NOMO-1 treated with dmso at 0.1 percent for 144 hours (cell line): ENCODE results near the gene BAIAP2.

Experiments
- DNase-seq: peaks from one replicate; lab custom pipeline; 2025; ENCODE audit not compliant: unreplicated experiment; lab: John Stamatoyannopoulos, UW

The BAIAP2 gene

DNA sequence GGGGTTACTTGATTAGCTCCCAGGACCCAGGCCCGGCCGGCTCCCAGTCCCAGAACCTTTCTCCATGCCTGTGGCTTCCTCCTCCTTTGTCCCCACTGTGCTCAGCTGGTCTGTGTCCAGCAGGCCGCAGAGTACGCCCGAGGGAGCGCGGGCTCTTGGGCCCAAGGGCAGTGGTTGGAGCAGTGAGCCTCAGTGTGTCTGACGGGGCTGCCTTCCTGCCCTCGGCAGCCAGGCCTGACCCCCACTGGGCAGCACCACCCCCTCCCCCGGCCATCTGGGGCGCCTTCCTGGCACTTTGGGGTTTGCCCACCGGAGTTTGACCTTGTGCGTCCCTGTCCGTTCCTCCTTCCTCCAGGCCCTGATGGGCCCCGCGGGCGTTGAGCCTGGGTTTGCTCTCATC, 67.9 kb downstream of the BAIAP2 start:
- DNase-seq, result no peak

DNA sequence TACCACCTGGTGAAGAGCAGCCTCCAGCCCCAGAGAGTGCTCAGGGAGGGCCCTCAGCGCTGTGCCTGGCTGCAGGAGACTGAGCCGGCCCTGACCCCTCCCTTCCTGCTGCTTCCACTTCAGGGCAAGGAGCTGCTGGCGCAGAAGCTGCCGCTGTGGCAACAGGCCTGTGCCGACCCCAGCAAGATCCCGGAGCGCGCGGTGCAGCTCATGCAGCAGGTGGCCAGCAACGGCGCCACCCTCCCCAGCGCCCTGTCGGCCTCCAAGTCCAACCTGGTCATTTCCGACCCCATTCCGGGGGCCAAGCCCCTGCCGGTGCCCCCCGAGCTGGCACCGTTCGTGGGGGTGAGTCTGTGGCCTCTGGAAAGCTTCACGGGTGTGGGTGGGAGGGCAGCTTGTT, 68.4 kb downstream of the BAIAP2 start:
- DNase-seq, result no peak

DNA sequence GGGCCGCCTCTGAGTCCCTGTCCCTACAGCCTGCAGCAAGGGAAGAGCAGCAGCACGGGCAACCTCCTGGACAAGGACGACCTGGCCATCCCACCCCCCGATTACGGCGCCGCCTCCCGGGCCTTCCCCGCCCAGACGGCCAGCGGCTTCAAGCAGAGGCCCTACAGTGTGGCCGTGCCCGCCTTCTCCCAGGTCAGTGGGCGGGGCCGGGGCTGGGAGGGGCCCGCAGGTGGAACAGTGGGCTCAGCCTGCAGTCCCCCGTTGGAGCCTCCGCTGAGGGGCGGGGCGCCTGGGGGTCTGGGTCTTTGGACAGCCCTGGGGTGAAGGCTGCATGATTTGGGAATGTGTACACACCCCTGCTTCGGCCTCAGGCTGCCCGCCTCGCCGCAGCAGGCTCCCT, 71.8 kb downstream of the BAIAP2 start:
- no peak for DNase-seq

DNA sequence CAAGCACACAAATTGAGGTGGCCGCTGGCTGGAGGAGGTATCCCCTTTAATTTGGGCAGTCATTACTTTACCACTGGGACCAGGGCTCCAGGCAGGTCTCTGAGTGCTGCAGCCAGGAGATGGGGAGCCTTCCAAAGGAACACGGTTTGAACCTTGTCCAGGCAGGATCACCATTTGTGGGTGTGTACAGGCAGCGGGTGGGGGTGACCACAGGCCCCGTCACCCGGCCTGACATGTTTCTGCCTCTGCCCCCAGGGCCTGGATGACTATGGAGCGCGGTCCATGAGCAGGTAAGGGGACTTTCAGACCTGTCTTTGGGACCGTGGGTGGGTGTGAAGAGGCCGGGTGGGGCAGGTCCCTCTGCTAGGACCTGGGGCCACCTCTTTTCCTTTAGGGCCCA, 73.3 kb downstream of the BAIAP2 start:
- DNase-seq, result no peak

DNA sequence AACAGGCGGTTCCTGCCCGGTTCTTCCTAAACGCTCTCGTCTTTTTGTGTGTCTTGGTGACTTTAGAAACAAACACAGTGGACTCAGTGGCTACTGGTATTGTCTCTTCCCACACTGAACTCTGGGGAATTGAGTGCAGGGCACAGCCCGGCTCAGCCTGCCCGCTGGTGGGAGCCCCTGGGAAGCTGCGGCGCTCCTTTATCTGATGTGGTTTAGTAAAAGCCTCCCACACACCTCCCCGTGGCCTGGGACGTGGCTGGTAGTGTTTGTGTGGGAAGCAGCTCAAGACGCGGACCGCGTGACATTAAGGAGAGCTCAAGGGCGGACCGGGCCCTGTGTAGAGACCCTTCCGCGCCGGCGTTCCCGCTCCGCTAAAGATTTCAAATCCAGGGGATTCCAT, 75.0 kb downstream of the BAIAP2 start:
- DNase-seq, result no peak

DNA sequence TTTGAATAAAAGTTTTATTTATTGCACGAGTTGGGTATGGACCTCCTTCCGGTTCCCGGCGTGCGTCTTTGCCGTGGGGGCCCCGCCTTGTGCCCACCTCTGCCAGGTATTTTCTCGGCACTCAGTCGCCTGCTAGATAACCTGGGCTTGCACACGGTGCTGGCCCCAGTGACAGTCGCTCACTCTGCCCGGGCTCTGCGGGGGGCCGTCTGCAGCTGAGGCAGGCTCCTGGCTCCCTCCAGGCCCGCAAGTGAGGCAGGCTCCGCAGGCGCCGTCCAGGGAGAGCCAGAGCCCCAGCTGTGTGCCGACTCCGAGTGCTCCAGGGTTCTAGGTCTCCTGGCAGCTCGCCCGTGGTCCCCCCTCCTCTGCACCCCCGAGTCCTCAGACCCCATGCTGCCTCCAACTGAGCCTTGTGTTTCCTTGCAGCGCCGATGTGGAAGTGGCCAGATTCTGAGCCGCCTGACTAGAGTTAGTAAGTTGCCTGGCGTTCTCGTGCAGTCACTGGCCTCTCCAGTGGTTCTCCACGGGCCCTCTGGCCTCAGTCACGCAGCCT, 75.6 kb downstream of the BAIAP2 start:
- no peak for DNase-seq

DNA sequence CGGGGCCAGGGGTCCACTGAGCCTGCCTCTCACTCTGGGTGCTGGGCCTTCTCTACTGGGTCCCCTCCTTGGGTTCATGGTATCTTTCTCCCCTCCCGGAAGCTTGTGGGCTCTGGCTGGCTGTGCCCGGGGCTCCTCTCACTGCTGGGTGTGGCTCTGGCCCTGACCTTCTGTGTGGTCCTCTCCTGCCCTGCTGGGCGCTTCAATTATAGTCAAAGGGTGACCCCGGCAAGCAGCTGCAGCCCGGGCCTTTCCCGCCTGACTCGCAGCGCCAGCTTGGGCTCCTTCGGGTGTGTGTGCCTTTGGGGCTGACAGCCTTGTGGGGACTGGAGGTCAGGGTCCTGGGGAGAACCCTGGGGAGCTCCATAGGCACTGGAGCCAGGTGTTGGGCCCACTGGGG, 76.1 kb downstream of the BAIAP2 start:
- no peak for DNase-seq

DNA sequence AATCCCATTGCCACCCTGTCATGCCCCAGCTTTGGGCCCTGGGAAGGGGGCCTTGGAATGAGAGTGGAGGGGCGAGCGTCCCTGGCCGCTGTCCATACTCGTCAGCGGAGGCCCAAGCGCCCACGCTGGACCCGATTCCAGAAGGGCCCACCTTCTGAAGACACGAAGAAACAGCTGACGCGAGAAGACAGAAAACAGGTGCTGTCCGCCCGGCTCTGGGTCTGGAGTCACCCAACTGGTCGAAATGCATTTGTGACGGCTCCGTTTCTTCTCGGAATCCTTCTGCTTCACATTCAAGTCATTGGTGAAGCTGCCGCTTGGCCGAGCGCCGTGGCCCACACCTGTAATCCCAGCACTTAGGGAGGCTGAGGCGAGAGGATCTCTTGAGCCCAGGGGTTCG, 77.5 kb downstream of the BAIAP2 start:
- no peak for DNase-seq

DNA sequence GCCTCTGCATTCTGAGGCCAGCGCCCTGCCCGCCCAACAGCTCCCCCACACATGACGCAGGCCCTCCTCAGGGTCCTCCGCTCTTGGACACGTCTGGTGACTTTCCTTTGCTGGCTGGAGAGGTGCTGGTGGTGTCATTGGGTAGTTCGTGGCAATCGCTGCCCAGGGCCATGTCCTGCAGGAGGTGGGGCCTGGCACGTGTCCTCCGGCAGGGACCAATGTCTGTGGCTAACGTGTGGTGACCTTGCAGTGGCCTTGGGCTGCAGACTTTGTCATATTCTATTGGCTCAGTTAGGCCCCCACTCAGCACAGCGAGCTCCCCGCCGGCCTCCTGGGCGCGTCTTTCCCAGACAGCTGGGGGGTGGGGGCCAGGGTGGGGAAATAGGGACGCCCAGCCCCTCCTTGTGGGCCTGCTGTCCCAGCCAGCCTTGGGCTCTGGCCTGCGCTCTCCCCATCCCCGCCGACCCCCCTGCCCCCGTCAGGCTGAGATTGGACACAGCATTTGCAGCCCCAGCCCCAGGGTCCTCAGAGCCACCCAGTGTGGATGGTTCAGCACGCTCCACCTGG, 78.3 kb downstream of the BAIAP2 start:
- DNase-seq, result no peak

DNA sequence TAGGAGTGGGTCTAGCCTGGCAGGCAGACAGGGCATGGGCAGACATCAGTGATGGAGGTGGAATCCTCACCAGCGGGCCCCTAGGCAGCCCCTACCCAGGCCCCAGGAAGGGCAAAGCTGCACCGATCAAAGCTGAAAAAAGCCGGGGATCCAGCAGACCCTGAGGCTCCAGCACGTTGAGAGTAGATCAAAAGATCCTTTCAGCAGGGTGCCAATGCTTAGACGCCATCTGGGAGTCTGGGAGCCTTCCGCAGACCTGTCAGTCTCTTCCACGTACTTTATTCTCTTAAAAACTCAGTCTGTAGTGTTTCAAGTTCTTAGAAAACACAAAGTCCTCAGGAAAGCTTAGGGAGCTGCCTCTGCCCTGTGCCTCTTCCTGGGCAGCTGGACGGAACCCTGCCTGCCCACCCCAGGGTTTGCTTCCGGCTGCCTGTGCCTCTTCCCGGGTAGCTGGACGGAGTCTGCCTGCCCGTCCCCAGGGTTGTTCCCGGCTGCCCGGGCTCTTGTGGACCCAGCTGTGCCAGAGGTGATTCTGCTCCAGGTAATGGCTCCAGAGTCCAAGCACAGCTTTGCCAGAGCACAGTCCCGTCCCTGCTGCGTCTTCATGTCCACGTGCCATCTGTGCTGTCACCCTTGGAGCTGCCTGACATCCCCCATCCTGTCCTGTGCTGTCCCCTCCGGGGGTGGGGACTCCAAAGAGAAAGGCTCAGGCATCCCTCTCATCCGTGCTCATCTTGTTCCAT, 79.6 kb downstream of the BAIAP2 start:
- DNase-seq, result no peak

DNA sequence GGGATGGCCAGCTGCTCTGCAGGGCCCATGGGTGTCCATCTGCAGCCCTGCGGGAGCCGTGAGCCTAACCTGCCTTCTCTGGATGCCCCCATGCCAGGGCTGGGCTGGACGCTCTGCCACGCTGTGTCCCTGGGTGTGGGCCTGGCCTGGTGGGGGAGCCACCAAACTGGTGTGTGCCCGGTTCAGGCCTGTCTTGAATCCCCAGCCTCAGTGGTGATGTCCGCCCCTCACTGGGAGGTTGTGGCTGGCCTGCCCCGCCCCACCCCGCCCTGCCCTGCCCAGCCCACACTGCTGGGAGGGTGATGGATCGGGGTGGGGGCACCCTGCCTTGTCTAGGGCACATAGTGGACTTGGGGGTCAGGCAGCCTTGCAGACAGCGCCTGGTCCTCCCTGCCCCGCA, 80.3 kb downstream of the BAIAP2 start:
- DNase-seq, result no peak

DNA sequence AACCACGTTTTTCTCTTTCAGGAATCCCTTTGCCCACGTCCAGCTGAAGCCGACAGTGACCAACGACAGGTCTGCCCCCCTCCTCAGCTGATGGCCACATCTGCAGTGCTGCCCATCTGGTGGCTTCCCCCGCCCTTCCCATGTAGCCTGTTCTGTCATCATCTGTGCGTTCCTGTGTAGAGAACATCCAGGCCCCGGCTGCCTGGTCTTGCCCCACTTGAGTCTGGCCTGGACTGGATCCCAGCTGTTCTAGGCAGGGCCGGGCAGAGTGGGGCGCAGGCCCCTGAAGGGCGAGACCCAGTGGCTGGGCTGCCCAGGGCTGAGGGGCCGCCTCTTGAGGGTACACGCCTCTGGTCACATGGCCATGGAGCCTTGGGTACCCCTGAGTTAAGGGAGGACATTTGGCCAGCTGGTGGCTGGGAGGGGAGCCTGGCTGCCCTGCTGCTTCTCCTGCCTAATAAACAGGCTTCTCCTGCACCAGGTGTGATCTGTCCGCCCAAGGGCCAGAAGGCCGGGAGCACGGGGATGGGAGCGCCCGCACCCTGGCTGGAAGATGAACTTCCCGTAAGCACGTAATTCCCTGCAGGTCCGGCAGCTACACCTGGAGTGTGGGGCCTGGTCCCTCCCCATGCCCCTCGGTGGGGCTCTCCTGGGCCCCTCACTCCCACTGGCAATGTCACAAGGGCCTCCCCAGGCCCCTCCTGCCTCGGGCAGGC, 81.0 kb downstream of the BAIAP2 start:
- no peak for DNase-seq

DNA sequence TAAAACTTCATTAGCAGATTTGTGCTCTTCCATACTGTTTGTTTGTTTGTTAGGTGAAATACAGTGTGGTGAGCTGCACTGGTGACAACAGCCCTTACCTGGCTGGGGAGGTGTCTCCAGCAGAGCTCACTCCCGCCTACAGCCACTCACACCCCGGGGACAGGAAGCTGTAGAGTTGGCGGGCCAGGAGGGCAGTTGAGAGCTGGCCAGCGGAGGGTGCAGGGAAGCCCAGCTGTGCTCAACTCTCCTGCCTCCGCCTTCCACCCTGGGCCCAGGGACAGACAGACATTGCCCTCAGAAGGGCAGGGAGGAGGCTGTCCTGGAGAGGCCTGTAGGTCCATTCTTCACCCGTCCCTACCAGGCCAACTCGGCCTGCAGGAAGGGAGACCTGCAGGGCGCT, 81.8 kb downstream of the BAIAP2 start:
- DNase-seq, result no peak

DNA sequence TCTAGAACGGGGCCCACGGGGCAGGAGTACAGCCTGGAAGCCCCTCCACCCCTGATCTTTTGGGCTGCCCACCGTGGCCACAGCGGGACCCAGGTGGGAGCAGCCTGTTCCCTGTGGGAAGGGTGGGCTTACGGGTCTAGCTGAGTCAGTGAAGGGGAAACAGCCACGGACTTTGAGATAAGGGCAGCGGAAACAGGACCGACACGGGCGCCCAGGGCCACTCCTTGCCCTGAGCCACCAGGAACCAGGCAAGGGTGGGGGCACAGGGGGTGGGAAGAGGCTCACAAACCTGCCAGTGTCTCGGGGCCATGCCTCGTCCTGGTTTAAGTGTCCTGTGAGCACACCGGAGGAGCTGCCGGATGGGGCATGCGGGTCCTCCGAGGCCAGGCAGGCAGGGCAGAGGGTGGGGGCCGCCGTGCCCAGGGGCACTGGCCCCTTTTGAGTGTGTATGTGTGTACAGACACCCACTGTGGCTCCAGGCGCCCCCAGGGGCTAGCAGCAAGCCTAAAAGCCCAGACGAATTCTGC, 82.8 kb downstream of the BAIAP2 start:
- no peak for DNase-seq

DNA sequence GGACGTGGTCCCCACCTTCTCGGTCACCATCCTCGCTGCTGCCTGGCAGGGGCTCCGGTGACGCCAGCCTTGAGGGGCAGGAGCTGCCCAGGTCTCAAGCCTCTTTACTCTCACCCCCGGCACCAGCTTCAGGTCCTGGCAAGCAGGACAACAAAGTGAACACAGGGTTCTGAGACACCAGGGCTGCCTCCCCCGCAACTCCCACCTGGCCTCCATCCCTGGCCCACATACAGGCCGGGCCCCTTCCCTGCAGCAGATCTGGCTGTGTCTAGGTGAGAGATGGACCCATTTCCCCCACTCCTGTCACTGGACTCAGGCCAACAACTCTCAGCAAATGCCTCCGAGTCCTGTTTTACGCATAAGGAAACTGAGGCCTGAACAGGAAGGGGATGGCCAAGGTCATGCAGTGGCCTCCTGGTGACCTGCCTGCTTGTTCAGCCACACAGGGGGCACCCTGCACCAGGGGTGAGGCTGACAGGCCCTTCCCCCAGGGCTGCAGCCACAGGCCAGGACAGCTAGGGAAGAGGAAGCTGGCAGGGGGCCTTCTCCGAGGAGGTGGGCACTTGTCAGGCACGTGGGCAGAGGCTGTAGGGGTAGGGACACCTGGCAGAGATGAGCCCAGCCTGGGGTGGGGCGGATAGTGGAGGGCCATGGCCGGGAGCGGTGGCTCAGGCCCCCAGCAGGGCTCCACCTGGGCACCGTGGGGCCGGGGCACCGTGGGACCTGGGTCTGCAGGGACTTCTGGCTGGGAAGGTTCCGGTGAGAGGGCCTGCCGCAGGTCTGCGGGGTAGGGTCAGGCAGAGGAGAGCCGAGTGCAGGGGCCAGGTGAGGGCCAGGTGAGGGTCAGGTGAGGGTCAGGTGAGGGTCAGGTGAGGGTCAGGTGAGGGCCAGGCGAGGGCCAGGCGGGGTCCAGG, 83.6 kb downstream of the BAIAP2 start:
- DNase-seq, result no peak

DNA sequence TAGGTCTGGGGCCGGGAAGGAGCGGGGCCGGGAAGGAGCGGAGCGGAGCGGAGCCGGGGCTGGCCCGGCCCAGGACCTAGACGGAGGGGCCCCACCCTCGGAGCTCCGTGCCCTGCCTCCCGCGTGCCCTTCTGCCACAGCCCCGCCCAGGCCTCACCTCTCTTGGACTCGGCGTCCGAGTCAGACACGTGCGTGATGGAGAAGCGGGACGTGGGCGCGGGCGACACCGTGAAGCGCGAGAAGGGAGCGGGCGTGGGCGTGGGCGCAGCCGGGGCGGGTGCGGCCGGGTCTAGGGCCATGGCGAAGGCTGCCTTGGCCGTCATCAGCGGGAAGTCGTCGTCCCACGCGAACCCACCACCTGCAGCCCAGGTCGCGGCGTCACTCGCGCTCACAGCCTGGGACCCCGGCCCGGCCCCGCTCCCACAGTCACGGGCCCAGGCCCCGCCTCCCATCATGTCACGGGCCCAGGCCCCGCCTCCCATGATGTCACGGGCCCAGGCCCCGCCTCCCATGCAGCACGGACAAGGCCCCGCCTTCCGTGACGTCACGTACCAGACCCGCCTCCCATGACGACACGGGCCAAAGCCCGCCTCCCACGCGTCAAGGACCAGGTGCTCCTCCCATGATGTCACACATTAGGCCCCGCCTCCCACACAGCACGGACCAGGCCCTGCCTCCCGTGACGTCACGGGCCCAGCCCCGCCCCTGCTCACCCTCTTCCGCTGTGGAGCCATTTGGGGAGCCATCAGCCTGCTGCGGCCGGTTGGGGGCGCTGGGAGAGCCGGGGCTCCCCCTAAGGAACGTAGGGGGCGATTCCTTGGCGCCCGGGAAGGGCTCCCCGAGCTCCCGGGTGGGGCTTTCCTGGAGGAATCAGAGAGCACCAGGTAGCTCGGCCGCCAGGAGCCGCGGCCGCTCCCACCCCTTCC, 84.5 kb downstream of the BAIAP2 start:
- no peak for DNase-seq

DNA sequence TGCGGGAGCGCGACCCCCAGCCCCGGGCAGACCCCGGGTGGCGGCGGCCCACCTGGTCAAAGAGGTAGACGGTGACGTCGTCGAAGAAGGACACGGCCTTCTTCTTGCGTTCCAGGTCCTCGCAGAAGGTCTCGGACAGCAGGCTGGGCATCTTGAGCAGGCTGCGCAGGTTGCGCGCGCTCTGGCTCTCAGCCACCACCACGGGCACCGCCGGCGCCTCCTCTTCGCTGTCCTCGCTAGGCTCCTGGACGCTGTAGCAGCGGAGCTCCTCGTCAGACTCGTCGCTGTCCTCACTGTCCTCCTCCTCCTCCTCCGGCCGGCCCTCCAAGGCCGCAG, 85.2 kb downstream of the BAIAP2 start:
- DNase-seq, result no peak

DNA sequence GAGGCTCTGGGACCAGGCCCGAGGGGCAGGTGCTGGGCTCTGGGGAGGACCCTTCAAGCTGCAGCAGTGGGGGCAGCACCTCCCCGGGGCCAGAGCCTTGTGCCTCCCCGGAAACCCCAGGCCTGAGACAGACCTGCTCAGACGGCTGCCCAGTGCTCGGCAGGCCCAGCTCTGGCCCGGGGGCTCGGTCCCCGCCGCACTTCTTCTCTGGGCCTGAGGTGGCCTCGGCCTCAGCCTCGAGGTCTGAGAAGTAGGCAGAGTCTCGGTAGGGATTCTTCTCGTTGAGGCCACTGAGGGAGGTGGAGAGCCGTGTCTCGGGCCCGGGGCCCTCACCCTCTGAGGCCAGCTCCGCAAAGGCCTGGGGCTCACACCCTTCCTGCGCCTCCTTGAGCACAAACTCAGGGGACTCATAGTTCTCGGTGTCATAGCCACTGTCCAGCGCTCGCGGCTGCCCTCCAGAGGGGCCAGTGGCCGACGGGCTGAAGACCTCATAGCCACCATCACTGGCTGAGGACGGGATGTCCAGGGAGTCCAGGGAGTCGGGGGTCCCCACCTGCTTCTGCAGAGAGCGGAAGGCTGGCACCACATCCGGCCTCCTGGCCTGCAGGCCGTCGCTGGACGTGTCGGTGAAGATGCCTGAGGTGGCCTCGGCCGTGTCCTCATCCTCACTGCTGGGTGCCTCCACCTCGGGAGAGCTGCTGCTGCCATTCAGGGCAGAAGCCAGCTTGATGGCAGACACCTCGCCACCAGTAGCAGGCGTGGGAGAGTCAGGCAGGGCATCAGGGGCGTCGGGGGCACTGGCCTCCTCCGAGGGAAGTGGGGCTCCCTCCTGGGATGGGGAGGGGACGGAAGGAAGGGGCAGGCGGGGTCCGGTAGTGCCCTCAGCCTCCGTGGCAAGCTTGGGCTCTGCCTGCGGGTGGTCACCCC, 86.0 kb downstream of the BAIAP2 start:
- no peak for DNase-seq
